GM18861 (cell line): ENCODE data around the gene TLE6.
A peak's percentile ranks its signal among the peaks of the same experiment; 100 is the strongest.
"Not testable (repeated sequence)": the region's sequence is repeated elsewhere in the genome, so short reads cannot be mapped to it uniquely, and the experiment has no call there.

ENCODE experiments used
- ATAC-seq: cut with Tn5 transposase; IDR thresholded peaks from one replicate; pipeline ENCODE4 v1.9.1; 2021; ENCODE audit not compliant: unreplicated experiment

TLE6 gene

GRCh38 chr19:3027292-3027691 lies 49.9 kb downstream of the TLE6 start:
- no peak for ATAC-seq

DNA sequence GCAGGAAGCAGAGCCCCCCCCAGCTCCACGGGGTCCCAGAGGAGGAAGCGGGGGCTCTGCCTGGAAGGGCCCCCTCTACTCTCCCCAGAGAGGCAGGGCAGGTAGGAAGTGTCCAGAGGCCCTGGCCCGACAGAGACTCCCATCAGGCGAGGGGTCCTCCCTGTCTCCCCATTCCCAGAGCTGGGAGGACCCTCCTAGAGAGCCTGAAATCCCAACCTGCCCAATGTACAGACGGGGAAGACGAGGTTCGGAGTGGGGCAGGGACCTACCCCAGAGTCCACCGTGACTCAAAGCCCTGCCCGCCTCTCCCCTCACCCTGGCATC lies 50.6 kb downstream of the TLE6 start:
- no peak for ATAC-seq

DNA sequence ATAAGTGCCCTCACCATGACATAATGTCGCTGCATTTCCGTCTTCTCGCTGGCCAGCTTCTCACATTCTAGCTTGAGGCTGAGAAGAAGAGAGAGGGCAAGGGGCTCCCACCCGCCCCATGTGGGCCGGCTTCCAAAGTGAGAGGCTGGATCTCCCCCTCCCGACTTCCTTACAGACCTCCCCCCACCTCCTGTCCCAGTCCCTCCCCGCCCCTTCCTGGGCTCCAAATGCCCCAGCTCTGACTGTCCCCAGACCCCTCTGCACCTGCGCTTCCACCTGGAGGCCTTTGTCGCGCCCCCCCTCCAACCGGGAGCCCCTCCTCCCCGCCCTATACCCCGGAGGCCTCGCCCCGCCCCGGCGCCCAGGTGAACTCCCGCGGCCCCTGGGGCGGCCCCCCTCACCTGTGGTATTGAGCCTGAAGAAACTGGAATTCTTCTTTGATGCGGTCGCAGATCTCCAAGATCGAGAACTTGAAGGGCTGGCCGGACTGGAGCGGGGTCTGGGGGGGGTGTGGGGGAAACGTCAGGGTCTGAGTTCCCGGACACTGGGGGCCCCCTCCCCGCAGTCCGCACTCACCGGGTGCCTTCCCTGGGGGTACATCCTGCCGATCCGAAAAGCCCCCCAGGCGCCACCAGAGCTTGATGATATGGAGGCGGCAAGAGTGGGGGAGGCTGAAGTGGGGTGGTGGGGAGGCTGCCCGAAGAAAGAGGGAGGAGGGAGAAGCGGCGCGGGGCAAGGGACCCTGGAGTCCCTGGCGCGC lies 51.1 kb downstream of the TLE6 start:
- no peak for ATAC-seq

GRCh38 chr19:3029065-3029923 lies 51.9 kb downstream of the TLE6 start, which contains the start of gene TLE2:
Gene TLE2 (minus strand): TSS chr19:3029280. CDS start chr19:3028904, 376 bp downstream.
- ATAC-seq, result no peak

DNA sequence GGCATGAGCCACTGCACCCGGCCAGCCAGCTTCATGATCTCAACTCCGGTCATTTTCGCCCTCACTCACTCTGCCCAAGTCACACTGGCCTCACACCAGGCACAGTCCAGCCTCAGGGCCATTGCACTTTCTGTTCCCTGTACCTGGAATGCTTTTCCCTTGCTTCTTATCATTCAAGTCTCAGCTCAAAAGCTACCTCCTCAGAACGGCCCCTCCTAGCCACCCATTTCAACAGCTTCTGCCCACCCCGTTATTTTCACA lies 54.2 kb downstream of the TLE6 start:
- no peak for ATAC-seq

DNA sequence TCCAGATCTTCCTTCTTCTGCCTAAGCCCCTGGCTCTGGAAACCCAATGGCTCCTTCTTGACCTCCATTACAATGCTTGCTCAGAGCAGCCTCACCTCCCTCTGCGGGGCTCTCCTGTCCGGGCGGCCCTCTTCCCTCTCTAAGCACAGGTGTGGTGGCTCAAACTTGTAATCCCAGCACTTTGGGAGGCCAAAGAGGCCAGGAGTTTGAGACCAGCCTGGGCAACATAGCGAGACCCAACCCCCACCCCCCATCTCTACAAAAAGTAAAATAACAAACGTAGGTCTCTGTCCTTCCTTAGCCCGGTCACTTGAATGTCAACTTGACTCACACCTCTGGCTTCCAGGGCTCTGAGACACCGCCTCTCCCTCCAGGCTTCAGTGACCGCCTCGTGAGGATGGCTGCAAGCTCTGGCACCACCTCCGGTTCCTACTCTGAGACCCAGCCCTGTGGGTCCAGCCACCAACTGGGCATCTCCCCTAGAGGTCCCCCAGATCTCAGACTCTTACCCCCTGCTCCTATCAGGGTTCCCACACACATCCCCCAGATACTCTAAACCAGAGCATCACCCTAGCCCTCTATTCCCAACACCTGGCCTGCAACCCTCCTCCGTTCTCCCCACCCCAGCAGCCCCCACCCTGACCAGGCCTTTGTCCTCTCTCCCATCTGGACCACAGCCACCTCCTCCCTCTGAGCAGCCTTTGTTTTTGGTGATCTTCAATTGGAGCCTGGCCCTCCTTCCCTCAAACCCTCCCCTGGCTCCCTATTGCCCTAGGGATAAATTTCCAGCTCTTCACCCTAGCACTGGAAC lies 56.4 kb downstream of the TLE6 start:
- no peak for ATAC-seq

- no peak for ATAC-seq
Measured at GRCh38 chr19:3034406-3034655, 57.0 kb downstream of the TLE6 start.

DNA sequence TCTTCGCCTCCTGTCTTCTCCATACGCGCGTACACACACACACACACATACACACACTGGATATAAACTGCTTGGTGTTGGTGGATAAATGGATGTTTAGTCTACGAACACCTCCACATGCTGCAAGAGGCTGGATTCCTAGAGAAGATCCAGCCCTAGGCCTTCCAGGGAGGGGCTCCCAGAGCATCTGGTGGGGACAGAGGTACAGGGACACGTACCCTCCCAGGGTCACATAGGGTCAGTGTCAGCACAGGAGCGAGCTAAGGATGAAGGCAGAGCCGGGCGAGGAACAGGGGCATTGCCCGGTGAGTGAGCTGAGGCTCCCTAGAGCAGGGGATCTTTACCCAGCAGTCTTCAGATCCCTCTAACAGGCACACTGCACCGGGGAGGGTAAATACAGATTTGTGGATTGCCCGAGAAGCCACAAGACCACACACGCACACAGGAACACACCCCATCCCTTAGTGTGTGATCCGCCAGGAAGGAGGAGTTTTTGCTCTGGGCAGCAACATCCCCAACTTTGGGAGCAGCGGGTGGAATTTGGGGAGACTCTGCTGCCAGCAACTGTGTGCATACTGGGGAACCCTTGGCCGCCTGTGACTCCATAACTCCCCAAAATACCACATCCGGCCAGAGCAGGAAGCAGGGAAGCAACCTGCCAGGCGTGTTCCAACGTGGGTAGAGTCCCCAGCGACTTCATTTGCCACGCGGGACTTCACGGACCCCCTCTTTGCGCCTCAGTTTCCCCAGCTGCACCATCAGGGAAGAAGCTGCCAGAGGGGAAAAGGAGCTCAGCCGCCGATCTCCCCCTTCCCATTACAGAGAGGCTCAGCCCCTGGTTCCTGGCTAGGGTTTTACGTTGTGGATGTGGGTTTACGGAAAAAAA lies 57.5 kb downstream of the TLE6 start:
- ATAC-seq, result no peak

DNA sequence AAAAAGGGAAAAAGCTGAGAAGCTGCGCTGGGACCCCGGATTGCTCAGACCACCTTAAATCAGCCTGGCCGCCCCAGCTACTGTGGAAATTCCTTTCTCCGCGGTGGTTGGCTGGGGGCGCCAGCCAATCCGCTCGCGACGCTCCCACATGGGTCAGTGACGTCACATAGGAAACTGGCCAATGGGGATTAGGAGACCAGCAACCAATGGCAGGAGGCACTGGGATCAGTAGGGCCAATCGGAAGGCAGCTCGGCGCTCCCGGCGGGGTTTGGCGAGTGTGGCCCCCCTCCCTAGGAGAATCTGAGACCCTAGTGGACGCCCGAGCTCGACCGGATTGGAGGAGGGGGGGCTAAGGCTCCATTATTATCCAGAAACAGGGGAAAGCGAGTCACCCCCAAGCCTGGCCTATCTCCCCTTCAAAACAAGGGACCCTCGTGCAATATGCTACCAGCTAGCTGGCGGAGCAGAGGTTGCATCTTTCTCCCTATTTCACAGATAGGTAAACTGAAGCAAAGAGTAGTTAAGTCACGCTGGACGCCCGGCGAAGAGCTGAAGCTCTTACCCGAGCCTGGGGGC lies 58.3 kb downstream of the TLE6 start:
- ATAC-seq, result peak; percentile 77

DNA sequence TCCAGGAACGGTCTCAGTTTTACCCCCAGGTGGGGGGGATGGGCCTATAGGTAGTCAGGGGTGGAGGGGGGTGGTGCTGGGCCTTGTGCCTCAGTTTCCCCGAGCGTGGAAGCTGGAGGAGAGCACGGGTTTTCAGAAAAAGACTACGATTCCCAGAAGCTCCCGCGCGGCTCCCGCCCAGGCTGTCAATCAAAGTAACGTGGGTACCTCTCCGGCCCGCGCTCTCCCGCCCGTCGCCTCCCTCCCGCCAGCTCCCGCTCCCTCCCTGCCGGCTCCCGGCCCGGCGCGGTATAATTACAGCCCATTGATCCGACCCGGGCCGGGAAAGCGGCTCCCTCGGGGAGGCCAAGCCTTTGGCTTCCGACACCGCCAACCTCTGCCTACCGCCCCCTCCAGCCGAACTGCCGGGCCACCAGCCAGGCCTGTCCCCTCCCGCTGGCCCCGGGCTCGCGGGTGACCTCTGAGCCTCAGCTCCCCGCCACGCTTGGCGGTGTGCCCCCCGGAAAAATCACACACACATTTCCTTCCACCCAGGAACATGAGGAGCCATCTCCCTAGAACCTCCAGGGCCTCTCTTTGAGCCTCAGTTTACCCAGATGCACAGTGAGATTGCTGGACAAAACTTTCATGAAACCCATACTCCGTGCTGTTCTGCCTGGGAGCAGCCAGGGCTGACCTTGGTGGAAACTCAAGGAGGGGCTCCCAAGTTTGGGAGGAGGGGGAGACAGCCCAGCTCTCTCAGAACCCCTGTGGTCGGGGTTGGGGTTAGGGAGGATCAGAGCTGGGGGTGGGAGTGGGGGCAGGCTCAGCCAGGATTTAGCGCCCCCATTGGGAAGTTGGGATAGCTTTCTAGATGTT lies 59.0 kb downstream of the TLE6 start:
- peak; percentile 35 for ATAC-seq

DNA sequence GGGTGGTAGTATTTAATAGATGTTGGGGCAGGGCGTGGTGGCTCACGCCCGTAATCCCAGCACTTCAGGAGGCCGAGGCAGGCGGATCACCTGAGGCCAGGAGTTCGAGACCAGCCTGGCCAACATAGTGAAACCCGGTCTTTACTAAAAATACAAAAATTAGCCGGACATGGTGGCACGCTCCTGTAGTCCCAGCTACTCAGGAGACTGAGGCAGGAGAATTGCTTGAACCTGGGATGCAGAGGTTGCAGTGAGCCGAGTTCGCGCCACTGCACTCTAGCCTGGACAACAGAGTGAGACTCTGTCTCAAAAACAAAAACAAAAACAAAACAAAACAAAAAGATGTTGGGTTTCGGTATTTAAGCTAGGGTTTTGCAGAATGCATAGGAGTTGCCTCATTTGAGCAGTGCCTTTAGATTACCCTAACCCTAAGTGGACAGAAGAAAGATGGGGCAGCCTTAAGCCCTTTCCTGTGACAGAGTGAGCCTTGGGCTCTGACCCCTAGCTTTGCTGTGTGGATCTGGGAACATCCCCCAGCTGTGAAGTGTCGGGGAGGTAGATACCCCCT lies 59.7 kb downstream of the TLE6 start:
- not testable (repeated sequence) for ATAC-seq

DNA sequence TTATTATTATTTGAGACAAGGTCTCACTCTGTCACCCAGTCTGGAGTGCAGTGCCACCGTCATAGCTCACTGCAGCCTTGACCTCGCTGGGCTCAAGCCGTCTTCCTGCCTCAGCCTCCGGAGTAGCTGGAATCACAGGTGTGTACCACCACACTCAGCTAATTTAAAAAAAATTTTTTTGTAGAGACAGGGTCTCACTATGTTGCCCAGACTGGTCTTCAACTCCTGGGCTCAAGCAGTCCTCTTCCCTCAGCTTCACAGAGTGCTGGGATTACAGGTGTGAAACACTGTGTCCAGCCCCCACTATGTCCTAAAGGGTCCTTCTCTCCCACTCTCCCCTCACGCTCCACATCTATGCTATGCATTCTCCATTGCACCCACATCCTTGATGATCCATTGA lies 60.9 kb downstream of the TLE6 start:
- ATAC-seq, result no peak

GRCh38 chr19:3039125-3039524 lies 61.8 kb downstream of the TLE6 start:
- ATAC-seq, result no peak

- no peak for ATAC-seq
Measured at GRCh38 chr19:3039641-3040077, 62.3 kb downstream of the TLE6 start.

DNA sequence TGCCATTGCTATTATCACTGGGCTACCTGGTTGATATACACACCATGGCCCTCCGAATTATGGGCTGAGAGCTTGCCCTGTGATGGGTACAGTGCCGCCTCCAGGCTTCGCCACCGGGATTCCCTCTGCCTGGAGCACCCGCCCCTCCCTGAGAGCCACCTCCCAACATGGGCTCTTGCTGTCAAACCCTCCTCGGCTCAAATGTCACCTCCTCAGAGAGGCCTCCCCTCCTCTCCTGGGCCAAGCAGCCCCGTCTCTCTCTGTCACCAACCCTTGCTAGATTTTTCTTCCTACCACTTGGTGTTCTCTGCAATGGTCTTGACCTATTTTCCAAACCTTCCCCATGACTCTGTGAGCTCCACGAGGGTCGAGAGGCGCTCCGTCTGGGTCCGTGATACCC lies 64.0 kb downstream of the TLE6 start:
- no peak for ATAC-seq

- ATAC-seq, result no peak
Measured at GRCh38 chr19:3041761-3042620, 64.6 kb downstream of the TLE6 start.

GRCh38 chr19:3042621-3043267 lies 65.4 kb downstream of the TLE6 start:
- ATAC-seq, result no peak
